Adipocyte (in vitro differentiated cells): ENCODE results near the gene CHMP4A.
A peak's percentile ranks its signal among the peaks of the same experiment; 100 is the strongest.

Experiments
- DNase-seq: peaks from one replicate; pipeline ENCODE4 v3.0.0-alpha.2; 2015; ENCODE audit warnings: low read depth
- H3K27me3 ChIP-seq: replicated peaks from 2 replicates; pipeline ENCODE4 v1.7.0; 2013; ENCODE audit warnings: mild to moderate bottlenecking, low read length, moderate library complexity; ENCODE audit not compliant: control insufficient read depth, insufficient read depth
- H3K36me3 ChIP-seq: 2 replicates; pipeline ENCODE4 v1.7.0; 2013; ENCODE audit warnings: low read length, mild to moderate bottlenecking, moderate library complexity; ENCODE audit not compliant: control insufficient read depth, insufficient read depth, severe bottlenecking
- H3K4me1 ChIP-seq: 2 replicates; pipeline ENCODE4 v1.7.0; 2013; ENCODE audit warnings: mild to moderate bottlenecking, low read length, moderate library complexity; ENCODE audit not compliant: control insufficient read depth, insufficient read depth
- H3K4me3 ChIP-seq: 2 replicates; pipeline ENCODE4 v1.7.0; 2013; ENCODE audit warnings: mild to moderate bottlenecking, low read length, moderate library complexity
- H3K9ac ChIP-seq: 2 replicates; pipeline ENCODE4 v1.7.0; 2013; ENCODE audit warnings: mild to moderate bottlenecking, low read length, moderate library complexity
- H3K9me3 ChIP-seq: 2 replicates; pipeline ENCODE4 v1.7.0; 2013; ENCODE audit warnings: mild to moderate bottlenecking, low read length, moderate library complexity; ENCODE audit not compliant: control insufficient read depth

The CHMP4A gene

DNA sequence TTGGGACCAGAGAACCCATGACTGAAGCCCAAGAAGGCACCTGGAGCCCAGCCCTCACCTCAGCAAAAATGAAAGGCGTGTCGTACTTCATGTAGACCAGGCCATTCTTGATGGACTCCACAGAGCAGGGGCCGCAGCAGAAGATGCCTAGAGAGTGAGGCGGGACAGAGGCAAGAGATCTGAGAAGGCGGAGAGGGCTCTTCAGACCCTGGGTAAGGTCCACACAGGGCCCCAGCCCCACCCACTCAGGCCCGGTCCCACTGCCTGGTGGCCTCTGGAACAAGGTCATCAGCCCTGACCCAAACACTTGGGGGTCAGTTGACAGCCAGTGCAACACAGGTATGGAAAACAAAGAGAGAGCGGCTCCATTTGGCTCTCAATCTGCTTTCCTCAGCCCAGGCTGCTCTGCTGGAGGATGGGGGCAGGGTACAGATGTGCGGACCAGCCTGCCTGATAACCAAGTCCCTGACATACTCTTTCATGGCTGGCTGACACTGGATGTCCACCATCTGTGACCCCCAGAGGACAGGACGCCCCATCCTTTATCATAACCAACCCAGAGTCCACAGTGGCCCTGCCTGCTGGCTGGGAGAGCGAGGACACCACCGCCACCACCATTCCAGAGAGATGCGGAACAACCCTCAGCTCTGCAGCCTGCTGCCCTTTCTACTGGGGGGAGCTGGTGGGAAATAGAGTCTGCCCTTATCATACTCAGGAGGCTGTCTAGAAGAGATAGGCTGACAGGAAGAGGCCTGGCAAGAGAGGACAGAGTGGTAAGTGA, 42.8 kb upstream of the CHMP4A start:
- H3K9ac ChIP-seq, result no peak overlapping the region

DNA sequence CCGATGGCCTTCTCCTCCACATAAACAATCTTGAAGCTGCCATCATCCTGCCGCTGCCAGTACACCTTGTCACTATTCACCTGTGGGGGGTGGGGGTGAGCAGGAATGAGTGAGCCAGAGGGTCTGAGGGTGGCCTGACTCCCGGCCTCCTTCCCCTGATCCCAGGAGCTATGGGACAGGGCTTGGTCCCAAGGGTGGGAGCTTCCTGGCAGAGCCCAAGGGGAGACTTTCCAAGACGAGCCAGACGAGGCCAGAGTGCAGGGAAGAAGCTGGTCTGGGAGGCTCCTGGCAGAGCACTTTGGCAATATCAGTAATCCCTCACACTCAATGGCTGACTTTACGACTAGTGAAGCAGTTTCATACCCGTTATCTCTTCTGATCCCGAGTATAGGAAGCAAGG, 42.1 kb upstream of the CHMP4A start:
- H3K27me3 ChIP-seq, result no peaks in the 10 kb centered on the region
- H3K9ac ChIP-seq, result no peak overlapping the region
- no peaks in the 10 kb centered on the region for H3K9me3 ChIP-seq
- H3K4me3 ChIP-seq, result no peak overlapping the region
- no peak for DNase-seq
- H3K36me3 ChIP-seq, result no peaks in the 10 kb centered on the region
- peaks cover 16% of the 10 kb centered on the region for H3K4me1 ChIP-seq

More for the DNA sequence above, 42.8 kb upstream of the CHMP4A start:
- no peaks in the 10 kb centered on the region for H3K27me3 ChIP-seq
- DNase-seq, result no peak
- no peak overlapping the region for H3K4me3 ChIP-seq
- H3K36me3 ChIP-seq, result no peaks in the 10 kb centered on the region
- H3K9me3 ChIP-seq, result no peaks in the 10 kb centered on the region
- H3K4me1 ChIP-seq, result peaks cover 16% of the 10 kb centered on the region

DNA sequence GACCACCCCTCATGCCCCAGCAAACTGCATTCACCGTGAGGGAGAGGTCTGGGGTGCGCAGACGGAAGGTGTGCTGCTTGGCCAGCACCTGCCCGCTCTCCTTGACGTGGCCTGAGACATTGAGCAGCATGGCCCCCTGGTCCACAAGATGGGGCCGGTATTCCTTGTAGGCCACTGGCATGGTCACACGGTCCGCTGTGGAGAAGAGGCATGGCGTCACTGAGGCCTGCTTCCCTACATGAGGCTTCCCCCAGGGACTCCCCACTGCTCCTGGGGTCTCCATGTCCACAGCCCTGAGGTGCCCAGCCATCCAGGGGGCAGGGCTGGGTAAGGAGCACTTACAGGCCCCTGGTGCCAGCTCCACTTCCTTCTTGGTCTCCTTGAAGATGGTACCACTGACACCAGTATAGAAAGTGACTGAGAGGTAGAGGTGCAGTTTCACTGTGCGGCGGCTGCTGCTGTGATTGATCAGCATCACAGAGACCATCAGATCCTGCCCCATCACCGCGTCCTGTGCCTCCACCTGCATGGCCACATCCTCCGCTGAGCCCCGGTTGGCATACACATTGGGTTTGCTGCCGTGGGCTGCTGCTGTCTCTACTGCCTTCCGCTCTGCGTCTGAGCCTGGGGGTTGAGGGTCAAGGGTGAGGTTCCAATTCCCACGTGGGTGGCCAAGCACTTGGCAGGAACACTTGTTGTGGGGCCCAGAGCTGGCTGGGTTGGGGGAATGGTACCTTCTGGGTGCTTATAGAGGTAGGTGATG, 41.5 kb upstream of the CHMP4A start:
- Histone ChIP-seq H3K4me1 (peaks cover 16% of the 10 kb centered on the region), H3K27me3 (no peaks in the 10 kb centered on the region), H3K9ac (no peak overlapping the region), H3K36me3 (no peaks in the 10 kb centered on the region), H3K9me3 (no peaks in the 10 kb centered on the region), H3K4me3 (no peak overlapping the region)
- no peak for DNase-seq

DNA sequence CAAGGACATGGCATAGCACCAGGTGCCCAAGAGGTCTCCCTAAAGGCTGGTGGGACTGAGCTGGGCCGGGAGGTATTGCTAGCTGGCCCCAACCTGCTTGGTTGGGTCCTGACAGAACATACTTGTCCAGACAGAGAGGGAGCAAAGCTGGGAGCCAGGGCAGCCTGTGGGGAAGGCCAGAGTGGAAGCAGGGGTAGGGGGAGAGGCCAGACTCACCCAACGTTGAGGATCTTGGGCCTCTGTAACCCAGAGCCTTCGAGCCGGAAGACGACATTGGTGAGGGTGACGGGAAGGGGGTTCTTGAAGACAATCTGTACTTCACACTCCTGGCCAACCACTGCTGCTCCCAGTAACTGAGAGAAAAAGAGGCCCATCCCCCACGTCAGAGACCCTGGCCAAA, 40.6 kb upstream of the CHMP4A start:
- Histone ChIP-seq H3K27me3 (no peaks in the 10 kb centered on the region), H3K36me3 (no peaks in the 10 kb centered on the region), H3K9ac (no peak overlapping the region), H3K4me1 (peaks cover 9% of the 10 kb centered on the region), H3K4me3 (no peak overlapping the region), H3K9me3 (no peaks in the 10 kb centered on the region)
- DNase-seq, result no peak

DNA sequence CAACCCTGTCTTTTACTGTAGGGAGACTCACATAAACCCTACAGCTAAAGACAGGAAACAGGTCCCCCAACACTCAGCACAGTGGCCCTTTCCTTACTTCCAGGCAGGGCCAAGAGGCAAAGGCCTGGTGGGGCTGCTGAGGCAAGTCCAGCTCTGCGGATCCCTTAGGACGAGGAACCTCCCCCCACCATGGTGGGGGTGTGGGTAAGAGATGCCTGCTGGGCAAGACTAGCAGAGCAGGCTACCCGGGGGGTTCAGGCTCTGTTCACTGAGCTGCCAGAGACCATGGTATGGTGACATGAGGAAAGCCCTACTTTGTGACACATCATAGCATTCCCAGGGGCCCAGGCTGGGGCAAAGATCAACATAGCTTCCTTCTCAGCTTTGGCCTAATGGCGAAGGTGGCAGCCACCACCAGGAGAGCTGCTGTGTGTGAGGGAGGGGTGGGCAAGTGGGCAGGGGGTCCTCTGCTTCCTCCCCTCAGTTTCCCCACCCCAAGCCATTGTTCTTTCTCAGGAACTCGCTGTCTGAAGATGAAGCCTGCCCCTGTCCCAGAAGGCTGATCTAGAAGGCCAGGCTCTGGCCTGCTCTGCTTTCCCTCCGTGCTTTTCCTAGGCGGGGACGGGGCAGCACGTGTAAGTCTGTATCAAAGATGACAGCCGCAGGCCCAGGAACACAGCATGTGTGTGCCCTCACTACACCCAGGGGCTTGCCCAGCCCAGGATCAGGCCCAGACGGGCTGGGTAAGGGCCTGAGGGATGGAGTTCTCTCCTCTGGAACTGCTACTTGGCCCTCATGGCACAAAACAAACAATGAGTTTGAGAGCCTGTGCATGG, 39.2 kb upstream of the CHMP4A start:
- no peak overlapping the region for H3K4me3 ChIP-seq
- no peaks in the 10 kb centered on the region for H3K27me3 ChIP-seq
- H3K36me3 ChIP-seq, result no peaks in the 10 kb centered on the region
- peaks cover 7% of the 10 kb centered on the region for H3K4me1 ChIP-seq
- DNase-seq, result no peak
- H3K9me3 ChIP-seq, result no peaks in the 10 kb centered on the region
- no peak overlapping the region for H3K9ac ChIP-seq

DNA sequence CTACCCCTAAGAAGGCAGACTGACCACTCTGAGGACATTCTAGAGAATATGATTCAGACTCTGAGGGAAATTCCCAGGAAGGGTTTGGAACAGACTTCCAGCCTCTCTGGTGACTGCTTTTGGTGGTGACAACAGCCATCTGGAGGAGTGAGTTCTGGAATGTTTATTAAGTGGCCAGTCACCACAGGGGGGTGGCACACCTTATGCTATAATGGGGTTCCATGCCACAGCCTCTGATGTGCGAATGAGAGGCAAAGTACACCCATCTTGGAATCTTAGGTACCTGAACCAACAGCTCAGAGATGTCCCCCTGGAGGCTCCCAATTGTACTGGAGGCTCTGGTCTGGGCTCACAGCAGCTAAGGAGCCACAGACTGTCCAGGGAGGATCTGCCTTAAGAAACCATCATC, 38.6 kb upstream of the CHMP4A start:
- H3K9ac ChIP-seq, result no peak overlapping the region
- H3K36me3 ChIP-seq, result no peaks in the 10 kb centered on the region
- H3K9me3 ChIP-seq, result no peaks in the 10 kb centered on the region
- peaks cover 9% of the 10 kb centered on the region for H3K4me1 ChIP-seq
- DNase-seq, result peak; percentile 45
- no peaks in the 10 kb centered on the region for H3K27me3 ChIP-seq
- no peak overlapping the region for H3K4me3 ChIP-seq

DNA sequence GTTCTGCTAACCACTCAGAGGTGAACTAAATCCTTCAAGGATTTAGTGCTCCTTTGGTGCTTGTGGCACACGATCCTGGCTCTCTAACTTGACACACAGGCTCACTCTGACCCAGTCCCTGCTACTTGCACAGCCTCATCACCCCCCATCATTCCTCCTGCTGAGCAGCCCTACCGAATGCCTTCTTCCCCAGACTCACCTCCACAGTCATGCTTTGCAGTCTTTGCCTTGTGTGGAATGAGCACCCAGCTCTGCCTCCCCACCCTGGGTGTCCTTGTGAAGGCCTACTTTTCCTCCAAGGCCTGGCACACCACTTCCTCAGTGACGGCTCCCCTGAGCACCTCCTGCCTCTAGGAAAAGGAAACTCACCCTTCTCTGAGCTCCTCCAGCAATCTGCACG, 37.1 kb upstream of the CHMP4A start:
- no peaks in the 10 kb centered on the region for H3K36me3 ChIP-seq
- no peaks in the 10 kb centered on the region for H3K9me3 ChIP-seq
- DNase-seq, result no peak
- H3K9ac ChIP-seq, result no peak overlapping the region
- H3K4me1 ChIP-seq, result peaks cover 13% of the 10 kb centered on the region
- no peak overlapping the region for H3K4me3 ChIP-seq
- no peaks in the 10 kb centered on the region for H3K27me3 ChIP-seq

DNA sequence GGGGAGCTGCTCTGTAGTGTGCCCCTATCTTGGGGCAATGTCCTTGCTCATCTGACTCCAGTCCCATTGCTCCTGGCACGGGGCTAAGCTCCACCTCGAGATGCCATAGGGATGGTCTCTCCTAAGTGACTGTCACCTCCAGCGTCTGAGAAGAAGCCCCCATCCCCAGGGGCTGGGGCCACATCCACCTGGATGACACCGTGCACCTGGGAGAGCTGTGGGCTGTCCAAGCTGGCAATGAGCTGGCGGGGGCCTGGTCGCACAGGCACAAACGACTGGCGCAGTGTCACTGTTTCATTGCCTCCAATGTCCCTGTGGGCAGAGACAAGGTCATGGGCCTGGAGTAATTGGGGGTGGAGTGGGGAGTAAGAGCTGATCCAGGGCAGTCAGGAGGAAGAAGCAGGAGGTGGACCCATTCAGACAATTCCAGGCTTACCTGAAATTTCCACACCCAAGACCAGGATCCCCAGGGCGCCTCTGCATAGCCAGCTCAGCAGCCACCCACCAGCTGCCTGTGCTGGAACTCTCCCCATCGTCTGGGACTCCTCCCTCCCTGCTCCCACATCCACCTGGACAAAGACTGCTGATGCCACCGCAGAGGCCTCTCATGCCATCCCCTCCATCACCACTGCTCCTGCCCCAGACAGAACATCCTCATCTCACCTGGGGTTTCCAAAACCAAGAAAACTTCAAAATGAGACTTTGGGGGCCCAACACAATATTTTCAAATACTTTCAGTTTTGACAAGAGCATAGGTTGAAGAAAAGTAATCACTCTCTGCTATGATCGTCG, 36.1 kb upstream of the CHMP4A start:
- no peak overlapping the region for H3K9ac ChIP-seq
- H3K36me3 ChIP-seq, result no peaks in the 10 kb centered on the region
- H3K9me3 ChIP-seq, result no peaks in the 10 kb centered on the region
- no peaks in the 10 kb centered on the region for H3K27me3 ChIP-seq
- H3K4me3 ChIP-seq, result no peak overlapping the region
- peaks cover 13% of the 10 kb centered on the region for H3K4me1 ChIP-seq
- DNase-seq, result no peak

DNA sequence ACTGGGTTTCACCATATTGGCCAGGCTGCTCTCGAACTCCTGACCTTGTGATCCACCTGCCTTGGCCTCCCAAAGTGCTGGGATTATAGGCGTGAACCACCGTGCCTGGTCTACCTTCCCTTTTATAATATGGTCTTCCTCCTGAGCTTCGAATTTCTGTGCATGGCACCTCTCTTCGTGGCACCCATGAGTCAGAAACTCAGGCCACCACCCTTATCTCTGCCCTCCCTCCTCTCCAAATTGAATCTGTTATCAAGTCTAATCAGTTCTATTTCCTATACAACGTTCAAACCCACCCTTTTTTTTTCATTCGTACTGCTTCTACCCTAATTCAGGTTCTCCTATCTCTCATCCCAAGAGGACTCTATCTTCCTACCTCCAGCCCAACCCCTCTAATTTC, 34.1 kb upstream of the CHMP4A start:
- Histone ChIP-seq H3K4me1 (peaks cover 20% of the 10 kb centered on the region), H3K4me3 (no peak overlapping the region), H3K9ac (no peak overlapping the region), H3K27me3 (no peaks in the 10 kb centered on the region), H3K9me3 (no peaks in the 10 kb centered on the region), H3K36me3 (no peaks in the 10 kb centered on the region)
- no peak for DNase-seq

DNA sequence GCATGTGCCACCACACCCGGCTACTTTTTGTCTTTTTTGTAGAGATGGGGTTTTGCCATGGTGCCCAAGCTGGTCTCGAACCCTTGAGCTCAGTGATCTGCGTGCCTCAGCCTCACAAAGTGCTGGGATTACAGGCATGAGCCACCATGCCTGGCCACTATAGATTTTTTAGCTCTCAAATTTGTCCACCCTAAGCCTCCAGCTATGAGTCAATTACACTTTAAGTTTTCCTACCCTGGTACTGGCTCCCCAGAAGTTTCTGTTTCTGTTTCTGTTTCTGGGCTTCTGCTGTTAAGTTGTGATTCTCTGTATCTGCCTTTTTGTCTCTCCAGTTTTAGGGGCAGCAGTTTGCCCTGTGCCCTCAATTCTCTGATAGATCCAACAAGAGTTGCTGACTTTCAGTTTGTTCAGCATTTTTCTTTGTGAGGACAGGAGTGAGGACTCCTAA, 33.5 kb upstream of the CHMP4A start:
- Histone ChIP-seq H3K27me3 (no peaks in the 10 kb centered on the region), H3K36me3 (no peaks in the 10 kb centered on the region), H3K4me3 (peak overlapping the region; percentile 5), H3K9me3 (no peaks in the 10 kb centered on the region), H3K4me1 (peaks cover 18% of the 10 kb centered on the region), H3K9ac (peak overlapping the region; percentile 55)
- DNase-seq, result peak; percentile 21
